GM19467 (cell line): ENCODE data around the gene PLEKHD1.
"Not testable (repeated sequence)": the region's sequence is repeated elsewhere in the genome, so short reads cannot be mapped to it uniquely, and the experiment has no call there.

Experiments
- ATAC-seq: cut with Tn5 transposase; IDR thresholded peaks from one replicate; pipeline ENCODE4 v1.9.1; 2021; ENCODE audit warnings: mild to moderate bottlenecking, moderate library complexity; ENCODE audit not compliant: unreplicated experiment

PLEKHD1 gene

GRCh38 chr14:69484444-69485314 is at the start of gene PLEKHD1:
Gene PLEKHD1, plus strand, starts transcription at chr14:69484728. Its CDS starts 238 bp downstream, at chr14:69484966.
- no peak for ATAC-seq

GRCh38 chr14:69439521-69440270 is 44.8 kb upstream of the PLEKHD1 start:
- no peak for ATAC-seq

- ATAC-seq = no peak
These were observed 42.6 kb upstream of the PLEKHD1 start for GRCh38 chr14:69441948-69442347.

DNA sequence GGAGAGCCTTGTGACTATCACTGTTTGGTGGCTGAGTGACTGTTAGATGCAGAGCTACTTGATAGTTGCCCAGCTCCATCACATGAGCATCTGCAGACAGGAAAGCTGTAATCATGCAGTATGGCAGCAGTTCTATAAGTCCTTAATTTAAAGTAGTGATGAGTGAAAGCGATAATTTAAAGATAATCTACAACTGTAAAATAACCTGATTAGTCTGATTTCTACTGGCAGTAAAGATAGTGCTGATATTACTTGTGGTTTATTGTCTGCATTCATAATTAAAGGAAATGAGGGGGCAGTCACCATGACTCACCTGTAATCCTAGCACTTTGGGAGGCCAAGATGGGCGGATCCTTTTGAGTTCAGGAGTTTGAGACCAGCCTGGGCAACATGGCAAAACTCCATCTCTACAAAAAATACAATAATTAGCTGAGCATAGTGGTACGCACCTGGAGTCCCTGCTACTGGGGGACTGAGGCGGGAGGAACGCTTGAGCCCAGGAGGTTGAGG is 41.2 kb upstream of the PLEKHD1 start:
- no peak for ATAC-seq

- no peak for ATAC-seq
These were observed 35.3 kb upstream of the PLEKHD1 start for GRCh38 chr14:69449216-69449615.

GRCh38 chr14:69451941-69452340 is 32.6 kb upstream of the PLEKHD1 start:
- ATAC-seq = no peak

GRCh38 chr14:69458350-69458749 is 26.2 kb upstream of the PLEKHD1 start:
- ATAC-seq = no peak

DNA sequence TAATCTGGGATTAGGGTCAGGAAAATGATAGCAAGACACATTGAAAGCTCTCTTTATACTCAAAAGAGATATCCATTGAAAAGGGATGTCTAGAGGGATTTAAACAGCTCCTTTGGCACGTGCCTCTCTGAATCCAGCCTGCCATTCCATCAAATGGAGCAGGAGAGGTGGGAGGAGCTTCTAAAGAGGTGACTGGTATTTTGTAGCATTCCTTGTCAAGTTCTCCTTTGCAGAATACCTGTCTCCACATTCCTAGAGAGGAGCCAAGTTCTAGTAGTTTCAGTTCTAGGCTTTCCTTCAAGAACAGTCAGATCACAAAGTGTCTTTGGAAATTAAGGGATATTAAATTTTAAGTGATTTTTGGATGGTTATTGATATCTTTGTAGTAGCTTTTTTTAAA is 25.4 kb upstream of the PLEKHD1 start:
- ATAC-seq = no peak

GRCh38 chr14:69460093-69460701 is 24.3 kb upstream of the PLEKHD1 start:
- ATAC-seq = no peak

DNA sequence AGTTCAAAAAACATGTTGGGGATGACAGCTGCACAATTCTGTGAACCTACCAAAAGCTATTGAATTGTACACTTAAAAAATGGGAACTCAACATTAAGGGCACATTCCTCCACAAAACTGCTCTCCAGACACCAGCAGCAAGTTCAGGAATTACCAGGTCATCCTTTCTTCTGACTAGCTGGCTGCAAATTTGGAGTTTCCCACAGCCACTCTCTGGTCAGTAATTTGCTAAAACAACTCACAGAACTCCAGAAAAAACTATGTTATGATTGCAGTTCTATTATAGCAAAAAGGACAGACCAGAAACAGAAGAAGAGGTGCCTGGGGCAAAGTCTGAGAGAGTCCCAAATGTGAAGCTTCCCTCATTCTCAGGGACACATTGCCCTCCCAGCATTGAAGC is 20.1 kb upstream of the PLEKHD1 start:
- ATAC-seq = no peak

GRCh38 chr14:69464829-69465228 is 19.7 kb upstream of the PLEKHD1 start:
- no peak for ATAC-seq

DNA sequence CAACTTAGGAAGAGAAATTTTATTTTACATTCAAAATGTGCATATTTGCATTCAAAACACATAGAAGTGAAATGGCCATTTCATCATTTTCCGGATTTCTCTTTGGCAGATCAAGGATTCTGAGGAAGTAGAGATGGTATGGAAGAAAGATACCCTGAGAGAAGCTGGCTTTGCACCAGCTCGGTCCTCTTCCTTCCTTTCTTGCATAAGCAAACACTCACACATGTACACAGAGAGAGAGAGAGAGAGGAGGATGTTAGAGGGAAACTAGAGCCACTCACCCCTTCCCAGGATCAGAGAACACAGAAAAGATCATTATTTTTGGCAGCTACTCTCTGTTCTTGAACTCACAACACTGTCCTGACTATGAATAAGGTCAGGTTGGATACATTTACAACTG is 15.6 kb upstream of the PLEKHD1 start:
- ATAC-seq = no peak

GRCh38 chr14:69471436-69471835 is 13.1 kb upstream of the PLEKHD1 start:
- no peak for ATAC-seq

DNA sequence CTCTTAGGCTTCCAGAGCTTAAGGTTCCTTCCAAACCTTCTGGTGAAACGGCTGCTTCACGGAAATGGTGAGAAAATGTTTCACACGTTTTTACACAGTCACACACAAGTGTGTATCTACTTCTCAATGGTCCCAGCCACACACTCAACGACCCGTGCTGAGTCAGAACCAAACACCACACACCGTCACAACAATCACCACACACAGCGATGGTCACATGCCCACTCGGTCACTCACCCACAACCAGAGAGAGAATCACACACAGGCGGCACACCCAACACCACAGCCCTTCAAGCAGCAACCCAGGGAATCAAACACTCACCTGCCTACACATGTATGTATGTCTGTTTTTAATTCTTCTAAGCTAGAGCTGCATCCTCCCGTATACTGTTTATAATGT is 12.6 kb upstream of the PLEKHD1 start:
- no peak for ATAC-seq

DNA sequence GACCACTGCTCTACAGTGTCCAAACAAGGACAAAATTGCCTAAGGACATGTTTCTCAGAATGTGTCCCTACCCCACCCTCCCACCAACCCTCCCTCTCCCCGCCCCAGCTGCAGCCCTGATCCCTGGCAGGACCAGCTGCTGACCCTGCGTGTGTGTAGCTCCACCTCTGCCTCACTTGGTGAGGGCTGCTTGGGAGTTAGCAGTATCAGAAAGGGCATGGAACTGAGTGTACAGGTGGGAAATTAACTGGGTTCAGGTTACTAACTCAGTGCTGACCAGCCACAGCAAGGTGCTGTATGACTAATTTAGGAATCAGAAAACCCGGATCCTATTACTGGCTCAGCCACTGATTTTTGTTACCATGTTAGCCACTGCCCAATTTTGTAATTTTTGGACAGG is 11.3 kb upstream of the PLEKHD1 start:
- no peak for ATAC-seq

DNA sequence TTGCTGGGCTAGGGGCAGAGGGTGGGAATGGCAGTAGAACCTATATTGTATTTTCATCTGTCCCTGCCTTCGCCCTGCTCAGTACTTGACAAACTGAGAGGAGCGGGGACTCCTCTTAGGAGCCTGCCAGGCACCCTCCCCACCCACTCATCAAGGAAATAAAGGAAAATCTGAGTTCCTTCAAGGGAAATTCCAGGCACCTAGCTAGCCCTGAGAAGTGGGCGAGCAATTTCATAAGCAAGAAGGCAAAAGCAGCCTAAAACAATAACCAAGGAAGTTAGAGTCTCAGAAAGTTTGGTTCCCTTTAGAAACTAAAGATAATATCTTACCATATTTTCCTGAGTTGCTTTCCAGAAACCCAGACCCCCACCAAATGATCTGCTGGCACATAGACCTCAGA is 10.6 kb upstream of the PLEKHD1 start:
- no peak for ATAC-seq

DNA sequence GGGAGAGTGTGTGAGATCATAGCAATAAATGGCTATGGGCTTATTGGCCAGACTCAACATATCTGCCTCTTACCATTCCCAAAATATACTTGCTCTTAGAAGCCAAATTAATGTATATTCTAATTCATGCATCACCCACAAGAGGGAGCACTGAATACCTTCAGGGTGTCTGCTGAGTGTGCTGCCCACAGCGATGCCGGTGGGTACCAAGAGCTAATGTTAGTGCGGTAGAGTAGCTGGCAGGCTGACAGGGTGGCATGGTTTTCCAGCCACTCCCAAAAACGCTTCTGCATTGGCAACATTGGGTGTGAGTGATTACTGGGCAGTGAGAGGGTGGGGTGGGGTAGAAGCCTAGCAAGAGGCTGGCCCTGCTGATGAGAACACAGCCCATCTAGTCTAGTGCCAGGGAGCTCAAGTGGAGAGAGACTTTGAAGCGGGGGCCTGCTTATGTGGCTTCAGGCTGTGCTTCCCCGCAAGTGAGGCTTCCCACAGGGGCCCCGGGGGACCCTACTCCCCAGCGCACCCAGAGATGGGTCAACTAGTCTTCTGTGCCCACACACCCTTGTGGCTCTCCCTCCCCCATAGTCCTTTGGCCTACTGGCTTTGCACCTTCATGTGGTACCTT is 9.2 kb upstream of the PLEKHD1 start:
- ATAC-seq = no peak

DNA sequence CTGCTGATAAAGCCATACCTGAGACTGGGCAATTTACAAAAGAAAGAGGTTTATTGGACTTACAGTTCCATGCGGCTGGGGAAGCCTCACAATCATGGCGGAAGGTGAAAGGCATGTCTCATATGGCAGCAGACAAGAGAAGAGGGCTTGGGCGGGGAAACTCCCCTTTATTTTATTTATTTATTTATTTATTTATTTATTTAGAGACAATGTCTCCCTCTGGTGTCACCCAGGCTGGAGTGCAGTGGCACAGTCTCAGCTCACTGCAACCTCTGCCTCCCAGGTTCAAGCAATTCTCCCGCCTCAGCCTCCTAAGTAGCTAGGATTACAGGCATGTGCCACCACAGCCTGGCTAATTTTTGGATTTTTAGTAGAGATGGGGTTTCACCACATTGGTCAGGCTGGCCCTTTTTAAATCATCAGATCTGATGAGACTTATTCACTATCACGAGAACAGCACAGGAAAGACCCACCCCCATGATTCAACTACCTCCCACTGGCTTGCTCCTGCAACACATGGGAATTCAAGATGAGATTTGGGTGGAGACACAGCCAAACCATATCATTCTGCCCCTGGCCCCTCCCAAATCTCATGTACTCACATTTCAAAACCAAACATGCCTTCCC is 7.6 kb upstream of the PLEKHD1 start:
- not testable (repeated sequence) for ATAC-seq

GRCh38 chr14:69478055-69478454 is 6.5 kb upstream of the PLEKHD1 start:
- ATAC-seq = not testable (repeated sequence)

DNA sequence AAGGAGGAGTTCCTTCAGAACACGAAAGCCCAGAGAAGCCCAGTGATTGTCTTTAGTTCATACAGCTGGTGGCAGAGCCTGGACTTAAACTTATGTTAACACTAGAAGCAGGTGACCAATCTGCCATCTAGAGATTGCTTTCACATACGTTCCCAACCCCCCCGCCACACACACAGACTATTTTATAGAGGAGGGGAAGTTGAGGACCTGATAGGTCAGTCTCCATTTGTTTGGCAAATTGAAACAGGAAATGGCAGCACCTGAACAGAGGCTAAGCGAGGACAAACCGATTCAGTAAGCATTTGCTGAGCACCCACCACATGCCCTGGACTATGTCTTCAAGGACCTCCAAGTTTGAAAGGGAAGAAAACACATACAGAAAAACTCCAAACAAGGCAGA is 4.8 kb upstream of the PLEKHD1 start:
- no peak for ATAC-seq

- ATAC-seq = no peak
These were observed 4.4 kb upstream of the PLEKHD1 start for GRCh38 chr14:69480136-69480535.
